Hepatocyte (in vitro differentiated cells): ENCODE results near the gene MT1G. TPM values are rescaled to one million over a fixed set of nuclear protein-coding genes. Genes with fewer than 3 reads are reported as not detected.

Source experiments
- DNase-seq: peaks from one replicate; pipeline ENCODE4 v3.0.0-alpha.2; 2016; ENCODE audit warnings: low spot score
- H2AFZ ChIP-seq: fragments of 200-600 bp; sonication (generic); 2 replicates; pipeline ENCODE4 v1.6.0; 2016; ENCODE audit warnings: antibody characterized with exemption, mild to moderate bottlenecking
- H3K27ac ChIP-seq: fragments of 200-600 bp; sonication (generic); 2 replicates; pipeline ENCODE4 v1.5.1; 2016; ENCODE audit warnings: mild to moderate bottlenecking
- H3K27me3 ChIP-seq: fragments of 200-600 bp; sonication (generic); 2 replicates; pipeline ENCODE4 v1.6.1; 2016
- H3K36me3 ChIP-seq: fragments of 200-600 bp; sonication (generic); replicated peaks from 2 replicates; pipeline ENCODE4 v1.5.1; 2016; ENCODE audit warnings: low read depth; ENCODE audit not compliant: insufficient read depth
- H3K4me1 ChIP-seq: fragments of 200-600 bp; sonication (generic); 2 replicates; pipeline ENCODE4 v1.5.1; 2016; ENCODE audit warnings: mild to moderate bottlenecking, moderate library complexity; ENCODE audit not compliant: insufficient read depth
- H3K4me2 ChIP-seq: fragments of 200-600 bp; sonication (generic); 2 replicates; pipeline ENCODE4 v1.6.0; 2016
- H3K4me3 ChIP-seq: fragments of 200-600 bp; sonication (generic); 2 replicates; pipeline ENCODE4 v1.5.1; 2016; ENCODE audit warnings: mild to moderate bottlenecking
- H3K79me2 ChIP-seq: fragments of 200-600 bp; sonication (generic); 2 replicates; pipeline ENCODE4 v1.6.0; 2017; ENCODE audit warnings: mild to moderate bottlenecking
- H3K9me2 ChIP-seq: fragments of 200-600 bp; sonication (generic); replicated peaks from 2 replicates; pipeline ENCODE4 v1.6.0; 2017; ENCODE audit warnings: mild to moderate bottlenecking; ENCODE audit not compliant: insufficient read depth
- H3K9me3 ChIP-seq: fragments of 200-600 bp; sonication (generic); 2 replicates; pipeline ENCODE4 v1.5.1; 2016; ENCODE audit warnings: low read depth, mild to moderate bottlenecking
- H4K20me1 ChIP-seq: fragments of 200-600 bp; sonication (generic); 2 replicates; pipeline ENCODE4 v1.6.0; 2016; ENCODE audit warnings: mild to moderate bottlenecking; ENCODE audit not compliant: insufficient read depth, poor library complexity, severe bottlenecking
- CTCF ChIP-seq: fragments of 200-600 bp; sonication (generic); IDR thresholded peaks from 2 replicates; pipeline ENCODE4 v1.5.1; 2016; ENCODE audit warnings: antibody characterized with exemption, mild to moderate bottlenecking; ENCODE audit not compliant: poor library complexity
- EZH2 ChIP-seq: fragments of 200-600 bp; sonication (generic); IDR thresholded peaks from 2 replicates; pipeline ENCODE4 v1.6.1; 2016; ENCODE audit warnings: antibody characterized with exemption, mild to moderate bottlenecking, borderline replicate concordance
- EZH2phosphoT487 ChIP-seq: fragments of 200-600 bp; sonication (generic); IDR thresholded peaks from one replicate; pipeline ENCODE4 v1.6.1; 2018; ENCODE audit warnings: antibody characterized with exemption, mild to moderate bottlenecking, low read depth, moderate library complexity; ENCODE audit not compliant: unreplicated experiment, severe bottlenecking
- WGBS: methylation state at CpG from one replicate; pipeline ENCODE4 v1.1.6; 2016; ENCODE audit warnings: low lambda C conversion rate; ENCODE audit errors: missing lambda C conversion rate; 5-methylcytosine and 5-hydroxymethylcytosine counted together
- polyA plus RNA-seq: library from polyadenylated mRNA; unstranded; fragments of >200 nt; fragmentation: Nextera tagmentation; extraction: Ambion mirVana; gene quantifications from 2 replicates; pipeline ENCODE4 v1.2.1, GENCODE V29; 2016
- total RNA-seq: library from RNA; depleted of rRNA; stranded (reverse); fragments of >200 nt; gene quantifications from 2 replicates; pipeline ENCODE4 v1.2.3, GENCODE V29; 2014

The MT1G gene
- total and polyA plus RNA-seq, 2 experiments from 2014 or later, result 44.5 to 64.1 TPM

DNA sequence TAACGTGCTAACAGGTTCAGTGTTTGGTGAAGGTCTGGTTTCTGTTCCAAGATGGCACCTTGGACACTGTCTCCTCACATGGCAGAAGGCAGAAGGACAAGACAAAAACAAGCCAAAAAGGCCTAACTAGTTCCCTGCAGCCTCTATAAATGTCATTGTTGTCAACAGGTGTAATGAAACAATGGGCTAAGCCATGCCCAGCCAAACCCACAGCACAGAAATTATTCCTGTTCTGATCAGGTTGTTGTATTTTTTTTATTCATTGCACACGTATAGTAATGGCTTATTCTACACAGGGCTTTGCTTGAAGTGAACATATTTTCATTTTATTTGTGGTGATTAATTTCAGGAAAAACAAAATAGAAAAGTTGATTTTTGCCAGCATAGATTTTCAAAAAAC lies 45.9 kb upstream of the MT1G start:
- no peak overlapping the region for H2AFZ ChIP-seq
- no peak overlapping the region for H3K27ac ChIP-seq
- no peaks in the 10 kb centered on the region for H3K9me2 ChIP-seq
- no peaks in the 10 kb centered on the region for H3K79me2 ChIP-seq
- no peaks in the 10 kb centered on the region for H3K27me3 ChIP-seq
- DNase-seq, result no peak
- no peak overlapping the region for H3K4me2 ChIP-seq
- TF ChIP-seq CTCF (no peak), EZH2phosphoT487 (no peak), EZH2 (no peak)
- H3K4me3 ChIP-seq, result no peak overlapping the region
- no peaks in the 10 kb centered on the region for H3K4me1 ChIP-seq
- H4K20me1 ChIP-seq, result no peaks in the 10 kb centered on the region
- WGBS, result 91% methylated on average over 2 of the region's 2 CpGs
- H3K36me3 ChIP-seq, result no peaks in the 10 kb centered on the region
- H3K9me3 ChIP-seq, result no peaks in the 10 kb centered on the region

DNA sequence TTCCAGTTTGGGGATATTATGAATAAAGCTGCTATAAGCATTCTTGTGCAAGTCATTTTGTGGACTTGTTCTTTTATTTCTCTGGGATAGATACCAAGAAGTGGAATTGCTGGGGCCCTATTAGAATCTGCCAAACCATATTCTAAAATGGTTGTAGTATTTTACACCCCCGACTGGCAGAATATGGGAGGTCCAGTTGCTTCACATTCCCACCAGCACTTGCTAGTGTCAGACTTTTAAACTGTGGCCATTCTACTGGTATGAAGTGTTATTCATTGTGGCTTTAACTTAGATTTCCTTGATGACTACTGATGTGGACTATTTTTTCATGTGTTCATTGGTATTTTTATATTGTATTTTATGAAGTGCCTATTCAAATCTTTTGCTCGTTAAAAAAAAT lies 44.0 kb upstream of the MT1G start:
- no peaks in the 10 kb centered on the region for H3K9me3 ChIP-seq
- no peaks in the 10 kb centered on the region for H3K27me3 ChIP-seq
- no peaks in the 10 kb centered on the region for H3K36me3 ChIP-seq
- no peak overlapping the region for H3K4me2 ChIP-seq
- no peak for TF ChIP-seq CTCF
- no peak for TF ChIP-seq EZH2
- no peak for TF ChIP-seq EZH2phosphoT487
- H4K20me1 ChIP-seq, result no peaks in the 10 kb centered on the region
- 90% methylated on average over 2 of the region's 2 CpGs for WGBS
- DNase-seq, result no peak
- H3K4me1 ChIP-seq, result no peaks in the 10 kb centered on the region
- no peak overlapping the region for H3K4me3 ChIP-seq
- no peaks in the 10 kb centered on the region for H3K79me2 ChIP-seq
- H3K9me2 ChIP-seq, result no peaks in the 10 kb centered on the region
- H2AFZ ChIP-seq, result no peak overlapping the region
- H3K27ac ChIP-seq, result no peak overlapping the region

- H3K79me2 ChIP-seq, result no peaks in the 10 kb centered on the region
- H3K9me3 ChIP-seq, result no peaks in the 10 kb centered on the region
- H3K4me2 ChIP-seq, result no peak overlapping the region
- H3K4me1 ChIP-seq, result no peaks in the 10 kb centered on the region
- no peaks in the 10 kb centered on the region for H3K36me3 ChIP-seq
- H3K9me2 ChIP-seq, result no peaks in the 10 kb centered on the region
- 60% methylated on average over 3 of the region's 3 CpGs for WGBS
- no peaks in the 10 kb centered on the region for H3K27me3 ChIP-seq
- H4K20me1 ChIP-seq, result no peaks in the 10 kb centered on the region
- DNase-seq, result no peak
- H3K4me3 ChIP-seq, result no peak overlapping the region
- no peak for TF ChIP-seq EZH2
- TF ChIP-seq CTCF, result no peak
- TF ChIP-seq EZH2phosphoT487, result no peak
- no peak overlapping the region for H2AFZ ChIP-seq
- no peak overlapping the region for H3K27ac ChIP-seq
Measured at GRCh38 chr16:56710181-56710737, 42.4 kb upstream of the MT1G start.
